Breast epithelium (tissue), 4 donors: Measurements from ENCODE around the gene MFN2. TPM values are rescaled to one million over a fixed set of nuclear protein-coding genes. Genes with fewer than 3 reads are reported as not detected.

Experiments used
- DNase-seq, 2 donors: peaks; one replicate each; pipeline ENCODE4 v3.0.0-alpha.2; 2019; ENCODE audit warnings: low spot score in 2 of 2
- H3K27ac ChIP-seq, 2 donors: fragments of 200-600 bp; sonication (generic) in 1 of 2; one replicate each; pipeline ENCODE4 v1.5.1; 2016 to 2019; ENCODE audit warnings: mild to moderate bottlenecking in 1 of 2
- H3K27me3 ChIP-seq, 2 donors: fragments of 200-600 bp; sonication (generic) in 1 of 2; one replicate each; pipeline versions ENCODE4 v1.5.1 to v1.6.0; 2017 to 2019; ENCODE audit warnings: control low read depth in 1 of 2, mild to moderate bottlenecking in 1 of 2
- H3K36me3 ChIP-seq: fragments of 200-600 bp; one replicate; pipeline ENCODE4 v1.5.1; 2019
- H3K4me1 ChIP-seq, 2 donors: fragments of 200-600 bp; sonication (generic); one replicate each; pipeline ENCODE4 v1.5.1; 2016 to 2019; ENCODE audit warnings: control low read depth in 1 of 2
- H3K4me3 ChIP-seq, 3 donors: fragments of 200-600 bp; sonication (generic); 1 replicate in 2 of 3; 2 replicates in 1 of 3; pipeline ENCODE4 v1.5.1; 2016 to 2019; ENCODE audit warnings: mild to moderate bottlenecking in 3 of 3, moderate library complexity in 2 of 3
- H3K9me3 ChIP-seq, 2 donors: fragments of 200-600 bp; sonication (generic) in 1 of 2; one replicate each; pipeline ENCODE4 v1.5.1; 2016 to 2019; ENCODE audit warnings: control low read depth in 1 of 2
- CTCF ChIP-seq, 3 donors: fragments of 450-650 bp; IDR thresholded peaks; one replicate each; pipeline ENCODE4 v1.5.1; 2016 to 2017; ENCODE audit warnings: antibody characterized with exemption in 3 of 3, mild to moderate bottlenecking in 3 of 3, moderate library complexity in 3 of 3
- POLR2A ChIP-seq: fragments of 450-650 bp; IDR thresholded peaks from one replicate; pipeline ENCODE4 v1.6.1; 2016; ENCODE audit warnings: antibody characterized with exemption, mild to moderate bottlenecking, moderate library complexity
- POLR2AphosphoS5 ChIP-seq, 3 donors: sonication (generic); formaldehyde crosslinking; IDR thresholded peaks; one replicate each; pipeline ENCODE4 v1.6.1; 2017; ENCODE audit warnings: antibody characterized with exemption in 3 of 3
- intact Hi-C: fragments of 100-400 bp; cut with DNase I; formaldehyde crosslinking; loops from one replicate; pipeline ENCODE4 v1.15.1; 2023; ENCODE audit warnings: low total_unique reads
- total RNA-seq, 3 donors: library from RNA; depleted of rRNA; stranded (reverse); fragments of >200 nt; gene quantifications; one replicate each; pipeline ENCODE4 v1.1.0, GENCODE V29; 2016

Gene MFN2
- total RNA-seq, 3 donors from 2014 or later, result 51.4 to 64.9 (median 62.1) TPM

GRCh38 chr1:12010746-12011570 lies 30.7 kb downstream of the MFN2 start:
- Histone ChIP-seq H3K27ac (no peak overlapping the region), H3K4me3 (no peak overlapping the region), H3K36me3 (peaks cover 11% of the 10 kb centered on the region), H3K27me3 (no peaks in the 10 kb centered on the region), H3K9me3 (no peaks in the 10 kb centered on the region), H3K4me1 (no peaks in the 10 kb centered on the region)
- no peak for DNase-seq
- TF ChIP-seq POLR2AphosphoS5 (IDR thresholded peaks at IDR 0.05) (no peak), POLR2A (no peak), CTCF (IDR thresholded peaks at IDR 0.05) (no peak)
- intact Hi-C loops, result no loop called here

GRCh38 chr1:12011998-12012397 lies 31.8 kb downstream of the MFN2 start:
- H3K27me3 ChIP-seq, result no peaks in the 10 kb centered on the region
- no peak for DNase-seq
- no peak for TF ChIP-seq POLR2A
- TF ChIP-seq POLR2AphosphoS5 (IDR thresholded peaks at IDR 0.05), result no peak
- no peak for TF ChIP-seq CTCF (IDR thresholded peaks at IDR 0.05)
- H3K4me3 ChIP-seq, result no peak overlapping the region
- peaks cover under 1% of the 10 kb centered on the region for H3K36me3 ChIP-seq
- H3K27ac ChIP-seq, result no peak overlapping the region
- no peaks in the 10 kb centered on the region for H3K4me1 ChIP-seq
- no peaks in the 10 kb centered on the region for H3K9me3 ChIP-seq
- intact Hi-C loops, result no loop called here

GRCh38 chr1:12012560-12013316 lies 32.5 kb downstream of the MFN2 start:
- H3K36me3 ChIP-seq, result no peaks in the 10 kb centered on the region
- TF ChIP-seq POLR2AphosphoS5 (IDR thresholded peaks at IDR 0.05) (no peak), CTCF (IDR thresholded peaks at IDR 0.05) (no peak), POLR2A (no peak)
- H3K4me3 ChIP-seq, result no peak overlapping the region
- H3K4me1 ChIP-seq, result no peaks in the 10 kb centered on the region
- no peak overlapping the region for H3K27ac ChIP-seq
- intact Hi-C loops, result no loop called here
- H3K27me3 ChIP-seq, result no peaks in the 10 kb centered on the region
- DNase-seq, result no peak
- H3K9me3 ChIP-seq, result no peaks in the 10 kb centered on the region

- Histone ChIP-seq H3K4me3 (no peak overlapping the region), H3K27me3 (no peaks in the 10 kb centered on the region), H3K9me3 (no peaks in the 10 kb centered on the region), H3K4me1 (no peaks in the 10 kb centered on the region), H3K36me3 (no peaks in the 10 kb centered on the region), H3K27ac (peak overlapping the region in 1 of 2 donors; percentile 12)
- DNase-seq, result no peak
- TF ChIP-seq POLR2AphosphoS5 (IDR thresholded peaks at IDR 0.05) (no peak), CTCF (IDR thresholded peaks at IDR 0.05) (no peak), POLR2A (no peak)
- intact Hi-C loops, result loop anchor here (2.0 kb wide), 1 partner anchor 52 kb away; no protein-coding TSS in a partner anchor
Observed at GRCh38 chr1:12014141-12014991, 34.1 kb downstream of the MFN2 start.
